Measurements from ENCODE around the gene GLA.

Gene GLA

DNA sequence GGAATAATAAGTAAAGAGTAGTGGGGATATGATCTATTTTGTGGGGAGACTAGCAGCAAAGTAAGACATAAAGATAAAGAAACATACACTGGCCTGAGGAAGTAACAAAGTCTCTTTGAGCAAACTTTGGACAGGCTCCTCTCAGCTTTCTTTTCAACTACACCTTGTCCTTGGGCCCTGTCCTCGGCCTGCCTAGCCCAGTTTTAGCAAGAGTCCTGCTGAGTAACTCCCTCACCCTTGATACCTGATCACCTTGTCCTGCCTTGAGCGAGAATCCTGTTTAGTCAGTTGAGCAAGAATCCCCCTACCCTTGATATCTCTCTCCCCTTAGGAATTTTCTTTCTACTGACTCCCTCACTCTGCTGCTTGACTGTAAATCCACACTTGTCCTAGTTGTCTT lies 11.8 kb upstream of the GLA start:
- FAIRE-seq = peak; percentile 5

DNA sequence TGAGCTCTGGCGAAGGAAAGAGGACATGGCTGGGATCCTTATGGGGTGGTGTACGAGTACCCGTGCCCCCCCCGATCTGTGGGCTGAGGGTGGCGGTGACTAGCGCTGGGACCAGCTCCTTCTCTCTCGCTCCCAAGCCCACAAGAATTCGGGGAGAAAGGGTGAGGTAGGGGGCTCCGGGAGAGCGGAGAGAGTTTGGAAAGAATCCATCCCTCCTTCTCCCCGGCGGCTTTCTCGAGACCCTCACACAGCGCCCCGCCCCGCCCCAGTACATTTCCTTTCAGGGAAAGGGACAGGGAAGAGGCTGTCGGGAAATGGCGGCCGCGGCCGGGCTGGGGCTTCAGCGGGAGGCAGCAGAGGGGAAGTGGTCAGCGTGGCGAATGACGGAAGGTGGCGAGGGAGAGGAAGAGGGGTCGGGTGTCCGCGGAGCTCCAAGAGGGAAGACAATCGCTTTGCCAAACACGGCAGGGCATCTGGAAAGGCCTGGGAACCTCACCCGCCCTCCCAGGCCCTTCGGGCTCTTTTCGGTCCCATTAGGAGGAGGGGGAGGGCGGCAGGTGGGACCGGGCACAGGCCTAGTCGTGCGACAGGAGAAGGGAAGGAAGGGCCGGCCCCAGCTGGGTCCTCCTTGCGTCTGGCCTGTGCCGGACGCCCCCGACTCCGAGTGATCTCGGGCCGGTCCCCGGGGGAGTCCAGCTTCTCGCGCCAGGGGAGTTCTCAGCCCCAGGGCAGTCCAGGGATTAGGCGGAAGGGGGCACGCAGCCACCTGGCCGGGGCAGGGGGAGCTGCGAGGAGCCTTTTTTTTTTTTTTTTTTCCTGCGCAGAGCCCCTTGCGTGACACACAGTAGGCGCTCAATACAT lies 10.5 kb upstream of the GLA start:
- TF ChIP-seq SPI1 (IDR thresholded peaks at IDR 0.05; ENCODE audit: low read depth, low read length) (peak; percentile 49), PAX5 (IDR thresholded peaks at IDR 0.05; ENCODE audit: insufficient read depth, low read length, severe bottlenecking) (no peak), TAF1 (IDR thresholded peaks at IDR 0.05; ENCODE audit: low read depth, low read length) (peak; percentile 38; the same call in 1 of the 2 replicates)
- DNase-seq (ENCODE audit: insufficient read length, low spot score) (peak; percentile 23), FAIRE-seq (peak; percentile 20)

More for the DNA sequence above, 11.8 kb upstream of the GLA start:
- no peak for TF ChIP-seq PAX5 (IDR thresholded peaks at IDR 0.05; ENCODE audit: insufficient read depth, low read length, severe bottlenecking)
- TF ChIP-seq POLR2A (IDR thresholded peaks at IDR 0.05; ENCODE audit: low read depth, low read length) = no peak
- no peak for TF ChIP-seq SPI1 (IDR thresholded peaks at IDR 0.05; ENCODE audit: low read depth, low read length)
- no peak for DNase-seq (ENCODE audit: insufficient read length, low spot score)

- DNase-seq (ENCODE audit: insufficient read length, low spot score) (no peak), FAIRE-seq (no peak)
- TF ChIP-seq PAX5 (IDR thresholded peaks at IDR 0.05; ENCODE audit: insufficient read depth, low read length, severe bottlenecking) (no peak), POU2F2 (IDR thresholded peaks at IDR 0.05; ENCODE audit: low read depth, low read length) (no peak), TAF1 (IDR thresholded peaks at IDR 0.05; ENCODE audit: low read depth, low read length) (no peak), POLR2A (IDR thresholded peaks at IDR 0.05; ENCODE audit: low read depth, low read length) (no peak), POLR2AphosphoS5 (IDR thresholded peaks at IDR 0.05; ENCODE audit: low read depth, low read length) (no peak), SPI1 (IDR thresholded peaks at IDR 0.05; ENCODE audit: low read depth, low read length) (no peak)
Observed at GRCh38 chrX:101417190-101417589, 9.5 kb upstream of the GLA start.

DNA sequence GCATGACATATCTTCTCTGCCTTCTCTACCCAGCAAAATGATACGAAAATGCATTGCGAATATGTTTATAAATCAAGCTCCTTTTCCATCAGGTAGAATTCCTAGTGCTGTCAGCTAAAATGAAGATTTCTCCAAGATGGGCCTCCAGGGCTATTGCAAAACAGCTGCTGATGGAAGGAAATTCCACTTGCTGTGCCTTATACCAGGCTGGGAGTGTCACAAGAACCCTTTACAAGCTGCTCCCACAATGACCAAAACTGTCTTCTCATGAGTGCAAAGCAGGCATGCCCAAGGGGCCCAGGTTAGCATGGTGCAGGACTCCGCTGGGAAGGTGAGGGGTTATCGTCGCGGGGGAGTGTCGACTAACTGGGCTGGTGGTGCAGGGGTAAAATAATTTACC lies 9.0 kb upstream of the GLA start:
- no peak for DNase-seq (ENCODE audit: insufficient read length, low spot score)
- TF ChIP-seq POLR2AphosphoS5 (IDR thresholded peaks at IDR 0.05; ENCODE audit: low read depth, low read length) (no peak), TAF1 (IDR thresholded peaks at IDR 0.05; ENCODE audit: low read depth, low read length) (no peak), PAX5 (IDR thresholded peaks at IDR 0.05; ENCODE audit: insufficient read depth, low read length, severe bottlenecking) (no peak), POU2F2 (IDR thresholded peaks at IDR 0.05; ENCODE audit: low read depth, low read length) (no peak), SPI1 (IDR thresholded peaks at IDR 0.05; ENCODE audit: low read depth, low read length) (no peak), POLR2A (IDR thresholded peaks at IDR 0.05; ENCODE audit: low read depth, low read length) (no peak)
- no peak for FAIRE-seq

DNA sequence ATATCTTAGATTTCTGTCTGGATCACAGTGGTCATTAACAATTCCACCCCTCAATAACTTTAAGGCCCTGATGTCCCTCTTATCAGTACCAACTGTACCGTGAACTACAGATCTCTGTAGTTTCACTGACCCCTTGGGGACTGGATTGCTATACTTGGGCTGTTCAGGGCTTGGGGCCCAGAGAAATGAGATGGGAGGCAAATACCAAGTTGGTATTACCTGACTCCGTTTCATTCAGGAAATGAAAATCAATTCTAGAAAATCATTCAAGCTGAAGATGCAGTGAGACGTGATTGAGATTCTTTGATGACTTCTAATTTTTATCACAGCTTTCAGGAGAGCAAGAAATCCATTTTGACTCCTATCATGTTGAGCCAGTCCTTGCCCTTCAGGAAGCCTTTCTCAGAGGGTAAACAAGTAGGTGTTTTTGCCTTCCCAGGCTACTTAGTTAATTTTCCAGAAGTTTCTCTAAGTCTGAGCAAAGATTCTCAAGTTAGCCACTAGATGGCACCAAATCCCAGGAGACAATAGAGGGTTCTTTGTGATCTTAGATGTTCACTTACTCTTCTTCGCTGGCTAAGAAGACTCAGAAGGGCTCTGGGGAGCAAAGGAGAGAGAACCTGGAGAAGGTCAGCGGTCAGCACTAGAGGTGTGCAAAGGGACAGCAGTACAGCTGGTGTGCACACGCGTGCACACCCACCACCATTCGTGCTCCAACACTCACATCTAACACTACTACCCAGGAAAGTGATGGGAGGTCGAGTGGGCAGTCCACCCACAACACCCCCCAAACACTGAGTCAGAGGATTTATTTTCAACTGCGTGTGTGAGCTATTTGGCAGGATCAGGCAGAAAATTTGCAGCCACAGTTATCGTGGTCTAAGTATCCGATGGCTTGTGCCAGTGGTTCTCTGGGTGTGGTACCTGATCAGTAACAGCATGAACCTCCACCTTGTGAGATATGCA lies 7.7 kb upstream of the GLA start:
- no peak for TF ChIP-seq POU2F2 (IDR thresholded peaks at IDR 0.05; ENCODE audit: low read depth, low read length)
- no peak for TF ChIP-seq TAF1 (IDR thresholded peaks at IDR 0.05; ENCODE audit: low read depth, low read length)
- no peak for TF ChIP-seq POLR2AphosphoS5 (IDR thresholded peaks at IDR 0.05; ENCODE audit: low read depth, low read length)
- no peak for TF ChIP-seq PAX5 (IDR thresholded peaks at IDR 0.05; ENCODE audit: insufficient read depth, low read length, severe bottlenecking)
- TF ChIP-seq SPI1 (IDR thresholded peaks at IDR 0.05; ENCODE audit: low read depth, low read length) = no peak
- no peak for TF ChIP-seq POLR2A (IDR thresholded peaks at IDR 0.05; ENCODE audit: low read depth, low read length)
- DNase-seq (ENCODE audit: insufficient read length, low spot score) = no peak
- peak; percentile 45 for FAIRE-seq

- no peak for TF ChIP-seq POU2F2 (IDR thresholded peaks at IDR 0.05; ENCODE audit: low read depth, low read length)
- TF ChIP-seq SPI1 (IDR thresholded peaks at IDR 0.05; ENCODE audit: low read depth, low read length) = peak; percentile 82
- no peak for TF ChIP-seq TAF1 (IDR thresholded peaks at IDR 0.05; ENCODE audit: low read depth, low read length)
- no peak for TF ChIP-seq POLR2AphosphoS5 (IDR thresholded peaks at IDR 0.05; ENCODE audit: low read depth, low read length)
- TF ChIP-seq POLR2A (IDR thresholded peaks at IDR 0.05; ENCODE audit: low read depth, low read length) = no peak
- no peak for TF ChIP-seq PAX5 (IDR thresholded peaks at IDR 0.05; ENCODE audit: insufficient read depth, low read length, severe bottlenecking)
- DNase-seq (ENCODE audit: insufficient read length, low spot score) = no peak
- FAIRE-seq = peak; percentile 69
Observed at GRCh38 chrX:101411984-101412383, 4.3 kb upstream of the GLA start.

- TF ChIP-seq PAX5 (IDR thresholded peaks at IDR 0.05; ENCODE audit: insufficient read depth, low read length, severe bottlenecking) (no peak), POLR2A (IDR thresholded peaks at IDR 0.05; ENCODE audit: low read depth, low read length) (no peak), SPI1 (IDR thresholded peaks at IDR 0.05; ENCODE audit: low read depth, low read length) (no peak), TAF1 (IDR thresholded peaks at IDR 0.05; ENCODE audit: low read depth, low read length) (no peak), POU2F2 (IDR thresholded peaks at IDR 0.05; ENCODE audit: low read depth, low read length) (no peak), POLR2AphosphoS5 (IDR thresholded peaks at IDR 0.05; ENCODE audit: low read depth, low read length) (no peak)
- DNase-seq (ENCODE audit: insufficient read length, low spot score) (no peak), FAIRE-seq (no peak)
Observed at GRCh38 chrX:101410461-101410860, 2.7 kb upstream of the GLA start.

GRCh38 chrX:101409043-101409442 lies 1.3 kb upstream of the GLA start:
- TF ChIP-seq POU2F2 (IDR thresholded peaks at IDR 0.05; ENCODE audit: low read depth, low read length) (no peak), PAX5 (IDR thresholded peaks at IDR 0.05; ENCODE audit: insufficient read depth, low read length, severe bottlenecking) (no peak), POLR2A (IDR thresholded peaks at IDR 0.05; ENCODE audit: low read depth, low read length) (no peak), SPI1 (IDR thresholded peaks at IDR 0.05; ENCODE audit: low read depth, low read length) (no peak), TAF1 (IDR thresholded peaks at IDR 0.05; ENCODE audit: low read depth, low read length) (no peak)
- FAIRE-seq = no peak
- no peak for DNase-seq (ENCODE audit: insufficient read length, low spot score)

GRCh38 chrX:101408532-101408841 lies 762 bp upstream of the GLA start:
- TF ChIP-seq POLR2A (IDR thresholded peaks at IDR 0.05; ENCODE audit: low read depth, low read length) (0 out of 2 replicates have a peak, but pooled peaks have one; percentile 66), SPI1 (IDR thresholded peaks at IDR 0.05; ENCODE audit: low read depth, low read length) (no peak), TAF1 (IDR thresholded peaks at IDR 0.05; ENCODE audit: low read depth, low read length) (no peak), POU2F2 (IDR thresholded peaks at IDR 0.05; ENCODE audit: low read depth, low read length) (no peak)
- no peak for FAIRE-seq
- no peak for DNase-seq (ENCODE audit: insufficient read length, low spot score)
